ENCODE data around the gene PAFAH1B1. TPM values are rescaled to one million over a fixed set of nuclear protein-coding genes. Genes with fewer than 3 reads are reported as not detected.

PAFAH1B1 gene
- total and polyA plus RNA-seq, 2 donors (not counting 3 experiments of a cell fraction or from before 2014, with no cell fraction given) = 46.5 to 158 TPM

DNA sequence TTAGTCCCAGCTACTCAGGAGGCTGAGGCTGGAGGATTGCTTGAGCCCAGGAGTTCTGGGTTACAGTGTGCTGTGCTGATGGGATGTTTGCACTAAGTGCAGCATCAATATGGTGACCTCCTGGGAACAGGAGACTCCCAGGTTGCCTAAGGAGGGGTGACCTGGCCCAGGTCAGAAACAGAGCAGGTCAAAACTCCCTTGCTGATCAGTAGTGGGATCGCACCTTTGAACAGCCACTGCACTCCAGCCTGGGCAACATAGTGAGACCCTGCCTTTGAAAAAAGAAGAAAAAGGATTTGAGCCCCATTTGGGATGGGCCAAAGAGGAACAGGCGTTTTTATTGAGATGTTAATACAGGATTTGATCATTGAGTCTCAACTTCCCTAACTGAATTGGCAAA lies 87.5 kb downstream of the PAFAH1B1 start:
- no peaks in the 10 kb centered on the region for H3K9me3 ChIP-seq (replicated peaks; ENCODE audit: control insufficient read depth, insufficient read depth, low read length)
- H3K9ac ChIP-seq (replicated peaks; ENCODE audit: extremely low read depth, insufficient read depth, low read length) = no peak overlapping the region
- no peak for FAIRE-seq
- no peak for TF ChIP-seq POLR2A (IDR thresholded peaks at IDR 0.05; ENCODE audit: low read depth, low read length)
- TF ChIP-seq, protein P1, sequence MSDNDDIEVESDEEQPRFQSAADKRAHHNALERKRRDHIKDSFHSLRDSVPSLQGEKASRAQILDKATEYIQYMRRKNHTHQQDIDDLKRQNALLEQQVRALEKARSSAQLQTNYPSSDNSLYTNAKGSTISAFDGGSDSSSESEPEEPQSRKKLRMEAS (IDR thresholded peaks at IDR 0.05; ENCODE audit: insufficient read depth, insufficient read length) = no peak
- TF ChIP-seq GATA2 (IDR thresholded peaks at IDR 0.05; ENCODE audit: insufficient read depth, insufficient read length, low read depth, low read length) = no peak
- no peak for TF ChIP-seq JUN (IDR thresholded peaks at IDR 0.05; ENCODE audit: borderline replicate concordance, insufficient read depth, insufficient read length, low read depth)
- no peak for TF ChIP-seq MYC (IDR thresholded peaks at IDR 0.05; ENCODE audit: low read depth, low read length)
- no peak for TF ChIP-seq FOS (IDR thresholded peaks at IDR 0.05; ENCODE audit: borderline replicate concordance, insufficient read depth, low read length)
- TF ChIP-seq, protein P2, sequence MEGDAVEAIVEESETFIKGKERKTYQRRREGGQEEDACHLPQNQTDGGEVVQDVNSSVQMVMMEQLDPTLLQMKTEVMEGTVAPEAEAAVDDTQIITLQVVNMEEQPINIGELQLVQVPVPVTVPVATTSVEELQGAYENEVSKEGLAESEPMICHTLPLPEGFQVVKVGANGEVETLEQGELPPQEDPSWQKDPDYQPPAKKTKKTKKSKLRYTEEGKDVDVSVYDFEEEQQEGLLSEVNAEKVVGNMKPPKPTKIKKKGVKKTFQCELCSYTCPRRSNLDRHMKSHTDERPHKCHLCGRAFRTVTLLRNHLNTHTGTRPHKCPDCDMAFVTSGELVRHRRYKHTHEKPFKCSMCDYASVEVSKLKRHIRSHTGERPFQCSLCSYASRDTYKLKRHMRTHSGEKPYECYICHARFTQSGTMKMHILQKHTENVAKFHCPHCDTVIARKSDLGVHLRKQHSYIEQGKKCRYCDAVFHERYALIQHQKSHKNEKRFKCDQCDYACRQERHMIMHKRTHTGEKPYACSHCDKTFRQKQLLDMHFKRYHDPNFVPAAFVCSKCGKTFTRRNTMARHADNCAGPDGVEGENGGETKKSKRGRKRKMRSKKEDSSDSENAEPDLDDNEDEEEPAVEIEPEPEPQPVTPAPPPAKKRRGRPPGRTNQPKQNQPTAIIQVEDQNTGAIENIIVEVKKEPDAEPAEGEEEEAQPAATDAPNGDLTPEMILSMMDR (IDR thresholded peaks at IDR 0.05; ENCODE audit: extremely low read depth in 1 of 2, insufficient read depth in 1 of 2, low read depth in 1 of 2, low read length in 2 of 2) = no peak
- TF ChIP-seq EZH2 (IDR thresholded peaks at IDR 0.05; ENCODE audit: borderline replicate concordance, low read depth, low read length, severe bottlenecking) = no peak
- no peak for TF ChIP-seq POLR2AphosphoS5 (IDR thresholded peaks at IDR 0.05; ENCODE audit: insufficient read depth, low read depth, low read length)
- no peaks in the 10 kb centered on the region for H3K9me1 ChIP-seq (replicated peaks; ENCODE audit: control insufficient read depth, extremely low read depth, insufficient read depth, low read length)
- no peak overlapping the region for H3K27ac ChIP-seq (ENCODE audit: insufficient read depth, low read depth, low read length)
- ChIA-PET POLR2A (no interaction called here), CTCF (no interaction called here)
- no TSS peak for BruUV-seq (replicated peaks)
- H3K4me1 ChIP-seq (ENCODE audit: control insufficient read depth, extremely low read depth, insufficient read depth, low read length) = no peaks in the 10 kb centered on the region
- no peak overlapping the region for H2AFZ ChIP-seq (ENCODE audit: low read depth, low read length)
- H3K4me3 ChIP-seq (replicated peaks in 1 of 3; ENCODE audit: insufficient read depth in 1 of 3, low read depth in 1 of 3, low read length in 3 of 3) = no peak overlapping the region
- peaks cover 5% of the 10 kb centered on the region for H4K20me1 ChIP-seq (replicated peaks; ENCODE audit: control insufficient read depth, extremely low read depth, insufficient read depth, low read length)
- no peak for DNase-seq (ENCODE audit: low read depth, low spot score)
- H3K79me2 ChIP-seq (ENCODE audit: control insufficient read depth, insufficient read depth, low read length) = peaks cover 8% of the 10 kb centered on the region
- H3K4me2 ChIP-seq (ENCODE audit: insufficient read depth, low read length) = no peak overlapping the region
- H3K36me3 ChIP-seq (ENCODE audit: control insufficient read depth in 2 of 2, extremely low read depth in 1 of 2, insufficient read depth in 2 of 2, low read length in 2 of 2) = peaks cover 21 to 22% of the 10 kb centered on the region in 2 experiments
- intact Hi-C loops (cut with micrococcal nuclease) (no loop called here), dilution Hi-C loops (cut with MboI; ENCODE audit: extremely low pct_ligation_motif_present, low sequenced_read_pairs) (no loop called here)
- no peaks in the 10 kb centered on the region for H3K27me3 ChIP-seq (ENCODE audit: control insufficient read depth in 2 of 2, insufficient read depth in 2 of 2, low read length in 2 of 2)
